H1 (cell line): ENCODE data around the gene CAP2. TPM values are rescaled to one million over a fixed set of nuclear protein-coding genes. Genes with fewer than 3 reads are reported as not detected.

ENCODE experiments used
- CTCF ChIA-PET: fragments of 300-600 bp; sonication (Branson Sonifier 250); formaldehyde crosslinking; loops from one replicate; lab custom pipeline; 2021; ENCODE audit not compliant: partially characterized antibody; lab: Charles Lee
- POLR2A ChIA-PET: fragments of 300-600 bp; sonication (Branson Sonifier 250); formaldehyde crosslinking; loops from one replicate; lab custom pipeline; 2021; ENCODE audit warnings: inconsistent platforms; ENCODE audit not compliant: partially characterized antibody; lab: Charles Lee
- DNase-seq, 2 experiments: peaks; one replicate each; pipeline versions ENCODE4 v3.0.0 to v3.0.0-alpha.2; 2010 to 2022; ENCODE audit warnings: low spot score in 2 of 2, low read depth in 1 of 2, mixed read lengths in 1 of 2
- FAIRE-seq: peaks from 2 replicates; lab custom pipeline; 2011; peaks lifted over from hg19 to GRCh38; lab: Jason Lieb, UNC
- H2AFZ ChIP-seq: 2 replicates; pipeline ENCODE4 v1.8.1; 2012; ENCODE audit warnings: low read length, inconsistent platforms
- H2AK5ac ChIP-seq: 2 replicates; pipeline ENCODE4 v1.6.1; 2013; ENCODE audit warnings: low read depth, low read length
- H2BK120ac ChIP-seq: replicated peaks from 2 replicates; pipeline ENCODE3; 2013; ENCODE audit warnings: low read depth, low read length, inconsistent platforms
- H2BK12ac ChIP-seq: 2 replicates; pipeline ENCODE4 v1.6.1; 2013; ENCODE audit warnings: low read depth, low read length
- H2BK15ac ChIP-seq: 2 replicates; pipeline ENCODE4 v1.6.1; 2013; ENCODE audit warnings: low read length
- H2BK20ac ChIP-seq: 2 replicates; pipeline ENCODE4 v1.6.1; 2013; ENCODE audit warnings: low read length
- H2BK5ac ChIP-seq: 2 replicates; pipeline ENCODE4 v1.6.1; 2013; ENCODE audit warnings: low read depth, low read length
- H3K14ac ChIP-seq: 2 replicates; pipeline ENCODE4 v1.6.1; 2013; ENCODE audit warnings: inconsistent platforms; ENCODE audit not compliant: insufficient read length
- H3K18ac ChIP-seq: 2 replicates; pipeline ENCODE4 v1.6.1; 2013; ENCODE audit warnings: low read length; ENCODE audit errors: extremely low read depth
- H3K23ac ChIP-seq: 2 replicates; pipeline ENCODE4 v1.6.1; 2013; ENCODE audit warnings: inconsistent platforms; ENCODE audit not compliant: insufficient read length
- H3K23me2 ChIP-seq: 2 replicates; pipeline ENCODE4 v1.6.1; 2013; ENCODE audit warnings: low read depth, low read length
- H3K27ac ChIP-seq: 2 replicates; pipeline ENCODE4 v1.6.1; 2011; ENCODE audit warnings: low read depth, low read length, inconsistent platforms
- H3K27me3 ChIP-seq, 4 experiments: replicated peaks in 1 of 4; 1 replicate in 1 of 4; 2 replicates in 3 of 4; pipeline versions ENCODE4 v1.6.1 to v1.8.1; 2011 to 2013; ENCODE audit warnings: low read length in 3 of 4, mild to moderate bottlenecking in 3 of 4, inconsistent platforms in 2 of 4, mixed read lengths in 2 of 4, moderate library complexity in 1 of 4; ENCODE audit not compliant: control insufficient read depth in 3 of 4, insufficient read depth in 3 of 4; ENCODE audit errors: extremely low read depth in 1 of 4
- H3K36me3 ChIP-seq, 4 experiments: 2 replicates each; pipeline versions ENCODE4 v1.6.1 to v1.8.1; 2011 to 2013; ENCODE audit warnings: mild to moderate bottlenecking in 4 of 4, low read length in 3 of 4, moderate library complexity in 2 of 4, control low read depth in 1 of 4, inconsistent platforms in 1 of 4; ENCODE audit not compliant: insufficient read depth in 4 of 4, control insufficient read depth in 2 of 4
- H3K4ac ChIP-seq: replicated peaks from 2 replicates; pipeline ENCODE3; 2013; ENCODE audit warnings: low read length, low read depth, mixed read lengths, inconsistent platforms; ENCODE audit not compliant: insufficient read length
- H3K4me1 ChIP-seq, 4 experiments: replicated peaks in 1 of 4; 1 replicate in 1 of 4; 2 replicates in 3 of 4; pipeline versions ENCODE4 v1.6.1 to v1.8.1; 2011 to 2013; ENCODE audit warnings: low read length in 3 of 4, inconsistent platforms in 2 of 4, mixed read lengths in 1 of 4; ENCODE audit not compliant: insufficient read depth in 4 of 4, control insufficient read depth in 3 of 4
- H3K4me2 ChIP-seq, 2 experiments: 2 replicates each; pipeline versions ENCODE4 v1.6.1 to v1.8.1; 2011 to 2013; ENCODE audit warnings: low read depth in 2 of 2, low read length in 2 of 2, control low read depth in 1 of 2, inconsistent platforms in 1 of 2, mild to moderate bottlenecking in 1 of 2; ENCODE audit not compliant: insufficient read depth in 1 of 2
- H3K4me3 ChIP-seq, 4 experiments: fragments of 200-600, 300-600 bp in 1 of 4; sonication (generic), shearing (Covaris generic), sonication (Bioruptor Twin) in 1 of 4; 2 replicates each; pipeline versions ENCODE4 v1.5.1 to v1.8.1; 2011 to 2016; ENCODE audit warnings: low read length in 4 of 4, low read depth in 3 of 4, control low read depth in 2 of 4, inconsistent platforms in 2 of 4, mild to moderate bottlenecking in 2 of 4, mixed read lengths in 1 of 4, moderate library complexity in 1 of 4; ENCODE audit not compliant: insufficient read depth in 2 of 4; ENCODE audit errors: extremely low read depth in 1 of 4
- H3K56ac ChIP-seq: replicated peaks from 2 replicates; pipeline ENCODE3; 2013; ENCODE audit warnings: low read depth, mild to moderate bottlenecking, mixed read lengths, low read length, inconsistent platforms; ENCODE audit not compliant: insufficient read length
- H3K79me1 ChIP-seq: 2 replicates; pipeline ENCODE4 v1.6.1; 2013; ENCODE audit warnings: low read depth, low read length, control low read depth
- H3K79me2 ChIP-seq, 2 experiments: 2 replicates each; pipeline versions ENCODE4 v1.6.1 to v1.8.1; 2012 to 2013; ENCODE audit warnings: low read length in 2 of 2, mild to moderate bottlenecking in 2 of 2, inconsistent platforms in 1 of 2; ENCODE audit not compliant: insufficient read depth in 2 of 2, control insufficient read depth in 1 of 2
- H3K9ac ChIP-seq, 4 experiments: replicated peaks in 1 of 4; 1 replicate in 1 of 4; 2 replicates in 3 of 4; pipeline versions ENCODE4 v1.6.1 to v1.8.1; 2011 to 2013; ENCODE audit warnings: low read depth in 3 of 4, low read length in 3 of 4, control low read depth in 2 of 4, mild to moderate bottlenecking in 2 of 4, moderate library complexity in 2 of 4, inconsistent platforms in 1 of 4; ENCODE audit errors: extremely low read depth in 1 of 4
- H3K9me3 ChIP-seq, 2 experiments: 2 replicates each; pipeline versions ENCODE4 v1.6.1 to v1.8.1; 2012 to 2013; ENCODE audit warnings: mild to moderate bottlenecking in 2 of 2, moderate library complexity in 2 of 2, control low read depth in 1 of 2, inconsistent platforms in 1 of 2, low read depth in 1 of 2, low read length in 1 of 2, mixed read lengths in 1 of 2; ENCODE audit not compliant: insufficient read depth in 2 of 2
- H4K20me1 ChIP-seq, 2 experiments: replicated peaks in 1 of 2; 2 replicates each; pipeline versions ENCODE3 to v1.8.1; 2011 to 2013; ENCODE audit warnings: inconsistent platforms in 2 of 2, low read length in 2 of 2, mild to moderate bottlenecking in 1 of 2; ENCODE audit not compliant: insufficient read depth in 2 of 2, control insufficient read depth in 1 of 2
- H4K5ac ChIP-seq: 2 replicates; pipeline ENCODE4 v1.6.1; 2013; ENCODE audit warnings: low read length, low read depth, mixed read lengths, inconsistent platforms; ENCODE audit not compliant: insufficient read length
- H4K8ac ChIP-seq: 2 replicates; pipeline ENCODE4 v1.8.0; 2013; ENCODE audit warnings: mild to moderate bottlenecking, moderate library complexity, low read length, inconsistent platforms; ENCODE audit not compliant: insufficient read depth; ENCODE audit errors: extremely low read depth
- H4K91ac ChIP-seq: replicated peaks from 2 replicates; pipeline ENCODE3; 2013; ENCODE audit warnings: low read length, mixed read lengths, inconsistent platforms; ENCODE audit not compliant: insufficient read length
- BACH1 ChIP-seq: IDR thresholded peaks from 2 replicates; pipeline ENCODE4 v1.6.1; 2012; ENCODE audit warnings: low read length, improper control_type of control experiment
- BRCA1 ChIP-seq: IDR thresholded peaks from 2 replicates; pipeline ENCODE4 v1.6.1; 2012; ENCODE audit warnings: low read depth, low read length, improper control_type of control experiment
- CBX8 ChIP-seq: fragments of 300-800, 300-1000 bp; sonication (generic); IDR thresholded peaks from 2 replicates; pipeline ENCODE4 v1.7.1; 2016; ENCODE audit warnings: low read depth, low read length, borderline replicate concordance
- CEBPB ChIP-seq: IDR thresholded peaks from 2 replicates; pipeline ENCODE4 v1.6.1; 2012; ENCODE audit warnings: low read depth, low read length
- CHD2 ChIP-seq: IDR thresholded peaks from 2 replicates; pipeline ENCODE4 v1.6.1; 2012; ENCODE audit warnings: low read length, improper control_type of control experiment
- EZH2 ChIP-seq: fragments of 200-600 bp; sonication (generic); IDR thresholded peaks from 2 replicates; pipeline ENCODE4 v1.7.1; 2012; ENCODE audit warnings: low read depth, mild to moderate bottlenecking, moderate library complexity, low read length, inconsistent platforms; ENCODE audit not compliant: severe bottlenecking
- GABPA ChIP-seq: IDR thresholded peaks from 2 replicates; pipeline ENCODE4 v1.6.1; 2011; ENCODE audit warnings: mild to moderate bottlenecking, low read length, moderate library complexity, borderline replicate concordance; ENCODE audit not compliant: insufficient read depth
- NANOG ChIP-seq: IDR thresholded peaks from 2 replicates; pipeline ENCODE4 v1.6.1; 2011; ENCODE audit warnings: low read length, low read depth, mild to moderate bottlenecking, inconsistent platforms; ENCODE audit not compliant: insufficient read depth, poor library complexity, severe bottlenecking
- RAD21 ChIP-seq, 2 experiments: IDR thresholded peaks in 1 of 2; conservative IDR thresholded peaks in 1 of 2; 2 replicates each; pipeline ENCODE4 v1.6.1; 2011; ENCODE audit warnings: low read depth in 2 of 2, low read length in 2 of 2, improper control_type of control experiment in 1 of 2, inconsistent platforms in 1 of 2, mild to moderate bottlenecking in 1 of 2, moderate library complexity in 1 of 2
- SRF ChIP-seq: IDR thresholded peaks from 2 replicates; pipeline ENCODE4 v1.6.1; 2011; ENCODE audit warnings: mild to moderate bottlenecking, low read depth, low read length, moderate library complexity
- TEAD4 ChIP-seq: IDR thresholded peaks from 2 replicates; pipeline ENCODE4 v1.6.1; 2012; ENCODE audit warnings: low read depth, low read length, inconsistent platforms, mixed read lengths
- WGBS, 2 experiments: shearing (Covaris generic) in 1 of 2; methylation state at CpG; one replicate each; pipeline versions ENCODE4 v1.1.6 to v1.1.7; 2013 to 2015; ENCODE audit warnings: low lambda C conversion rate in 2 of 2, mixed read lengths in 2 of 2, inconsistent platforms in 1 of 2, low coverage in 1 of 2, missing lambda C conversion rate in 1 of 2; ENCODE audit not compliant: insufficient replicate concordance in 2 of 2, insufficient coverage in 1 of 2, insufficient read length in 1 of 2; ENCODE audit errors: extremely low coverage in 1 of 2, missing lambda C conversion rate in 1 of 2; 5-methylcytosine and 5-hydroxymethylcytosine counted together
- polyA plus RNA-seq, 7 experiments: library from polyadenylated mRNA; depleted of rRNA in 3 of 7; stranded (reverse) in 5 of 7; unstranded in 2 of 7; fragments of >200 nt in 5 of 7; fragments of 200-250 nt in 2 of 7; gene quantifications; 1 replicate in 5 of 7; 2 replicates in 1 of 7; 4 replicates in 1 of 7; pipeline versions ENCODE4 v1.2.1 to v1.2.3, GENCODE V29; 2011 to 2013; ENCODE audit warnings: missing spikeins in 2 of 7, mixed read lengths in 2 of 7
- total RNA-seq: library from RNA; stranded (reverse); fragmentation: NEBNext Ultra II Directional; extraction: Animal tissue kit (Norgen Biotek cat#: 25700); gene quantifications from 2 replicates; pipeline ENCODE4 v1.2.1, GENCODE V29; 2021

The CAP2 gene
- total and polyA plus RNA-seq, 2 of the 8 experiments (the other 6 are each of a cell fraction or from before 2014, with no cell fraction given) = 7.2 to 10.0 TPM

- peak in 1 of 2 experiments; percentile 42 for DNase-seq
- Histone ChIP-seq H3K36me3 (no peaks in the 10 kb centered on the region), H3K9me3 (no peaks in the 10 kb centered on the region), H3K56ac (no peak overlapping the region), H4K20me1 (no peaks in the 10 kb centered on the region), H2AK5ac (no peak overlapping the region), H3K27ac (no peak overlapping the region), H3K4me3 (no peak overlapping the region), H3K23me2 (no peaks in the 10 kb centered on the region), H3K14ac (no peak overlapping the region), H4K5ac (no peak overlapping the region), H3K4me1 (peaks cover 0 to 2% (median 0%) of the 10 kb centered on the region in 4 experiments; a peak in 1 of 7 replicates), H3K9ac (0 out of 7 replicates have a peak overlapping the region, but pooled peaks of 1 of the 4 experiments have one; percentile 4), H2BK20ac (no peak overlapping the region), H3K79me1 (no peaks in the 10 kb centered on the region), H2BK120ac (no peak overlapping the region), H3K23ac (no peak overlapping the region), H3K4ac (no peak overlapping the region), H4K91ac (no peak overlapping the region), H2BK15ac (no peak overlapping the region), H3K4me2 (no peak overlapping the region), H2AFZ (no peak overlapping the region), H3K79me2 (no peaks in the 10 kb centered on the region), H4K8ac (no peak overlapping the region), H3K18ac (no peak overlapping the region), H2BK12ac (no peak overlapping the region; the same call in 1 of the 2 replicates), H3K27me3 (no peaks in the 10 kb centered on the region), H2BK5ac (no peak overlapping the region)
- ChIA-PET POLR2A (interaction anchor here (0.6 kb wide), 1 partner anchor 73 kb away, joined by 3 read pairs; no protein-coding TSS in a partner anchor), CTCF (interaction anchor here (1.2 kb wide), 1 partner anchor 21 kb away, joined by 6 read pairs; no protein-coding TSS in a partner anchor)
- 96% methylated on average over 11 of the region's 11 CpGs; no CpG with 5 or more reads in 1 of the 2 experiments for WGBS, 2 experiments
- no peak for FAIRE-seq
- TF ChIP-seq EZH2 (no peak), CHD2 (no peak), BACH1 (no peak), GABPA (no peak), BRCA1 (no peak), TEAD4 (no peak), CEBPB (no peak), CBX8 (no peak), RAD21 (IDR thresholded peaks at IDR 0.05 in 1 of 2, conservative IDR thresholded peaks at IDR 0.05 in 1 of 2; ENCODE audit: low read depth in 2 of 2, low read length in 2 of 2) (no peak), NANOG (no peak), SRF (no peak)
Measured at GRCh38 chr6:17483391-17484016, 90.1 kb downstream of the CAP2 start.
